Pancreas (tissue), 10 donors: ENCODE data around the gene GULP1. TPM values are rescaled to one million over a fixed set of nuclear protein-coding genes. Genes with fewer than 3 reads are reported as not detected.

ENCODE experiments used
- ATAC-seq, 4 donors: fragments of 200-7000 bp; cut with Tn5 transposase; one replicate each; pipeline versions ENCODE4 v1.8.0 to v1.9.1; 2020; ENCODE audit warnings: mild to moderate bottlenecking in 4 of 4, moderate library complexity in 4 of 4
- DNase-seq, 6 donors: peaks; one replicate each; pipeline ENCODE4 v3.0.0-alpha.2; 2020
- FAIRE-seq: peaks from 2 replicates; lab custom pipeline; 2012; peaks lifted over from hg19 to GRCh38; lab: Jason Lieb, UNC
- H3K27ac ChIP-seq, 4 donors: fragments of 200-600 bp; sonication (generic); 1 replicate in 3 of 4; 2 replicates in 1 of 4; pipeline versions ENCODE4 v1.5.0 to v1.8.0; 2020
- H3K27me3 ChIP-seq, 4 donors: fragments of 200-600 bp; one replicate each; pipeline ENCODE4 v1.8.0; 2021
- H3K36me3 ChIP-seq, 3 donors: fragments of 200-600 bp; sonication (generic) in 1 of 3; one replicate each; pipeline versions ENCODE4 v1.5.0 to v1.8.0; 2020 to 2021
- H3K4me1 ChIP-seq, 3 donors: fragments of 200-600 bp; one replicate each; pipeline ENCODE4 v1.8.0; 2021
- H3K4me3 ChIP-seq, 4 donors: fragments of 200-600 bp; sonication (generic) in 2 of 4; one replicate each; pipeline versions ENCODE4 v1.5.0 to v1.8.0; 2020 to 2021
- H3K9me3 ChIP-seq, 4 donors: fragments of 200-600 bp; one replicate each; pipeline ENCODE4 v1.8.0; 2021
- CTCF ChIP-seq, 4 donors: fragments of 200-600 bp; sonication (generic) in 3 of 4; IDR thresholded peaks; one replicate each; pipeline versions ENCODE4 v1.5.0 to v1.8.0; 2021; ENCODE audit warnings: antibody characterized with exemption in 4 of 4
- WGBS, 2 donors: extraction: QIAGEN DNeasy Blood & Tissue Kit; methylation state at CpG; one replicate each; pipeline ENCODE4 v1.1.7; 2013; 5-methylcytosine and 5-hydroxymethylcytosine counted together
- intact Hi-C, 3 donors: fragments of 100-400 bp; cut with DNase I; formaldehyde crosslinking; loops; one replicate each; pipeline versions ENCODE4 v1.11.1 to v1.14.2; 2022
- polyA plus RNA-seq, 2 donors: library from polyadenylated mRNA; stranded (reverse); fragments of 200-250 nt; gene quantifications; one replicate each; pipeline ENCODE4 v1.2.3, GENCODE V29; 2013
- total RNA-seq, 6 donors: library from RNA; stranded (reverse); fragmentation: NEBNext Ultra II Directional in 4 of 6; extraction: Animal tissue kit (Norgen Biotek cat#: 25700) in 4 of 6; gene quantifications; one replicate each; pipeline versions ENCODE4 v1.2.1 to v1.2.4, GENCODE V29; 2021 to 2023
- donor health status: healthy with polysubstance abuse.
- donor health status: DM: no; HTN: no; CAD: no; lungs with moderate emphysema.
- donor health status: DM: no; HTN: no; CAD: no.
- donor health status: control.
- donor health status: control.
- donor health status: Bipolar disorder and iron deficiency.
- donor health status: DM: yes; HTN: yes; CAD: no.
- donor health status: DM: no; HTN: no; CAD: no.
- donor health status: DM: no; HTN: no; CAD: no.
- donor health status: DM: yes; HTN: yes; CAD: no.

Gene GULP1
- total and polyA plus RNA-seq, 8 donors = 5.4 to 35.7 (median 17.5) TPM

- FAIRE-seq = no peak
- no peaks in the 10 kb centered on the region for H3K36me3 ChIP-seq
- intact Hi-C loops = no loop called here
- no peak for TF ChIP-seq CTCF (IDR thresholded peaks at IDR 0.05)
- WGBS, 2 donors = 27 to 31% methylated on average over 4 of the region's 4 CpGs
- H3K27ac ChIP-seq = peak overlapping the region in 1 of 4 donors; percentile 3
- H3K4me3 ChIP-seq = no peak overlapping the region
- H3K4me1 ChIP-seq = peaks cover 0 to 5% (median 0%) of the 10 kb centered on the region in 3 donors
- peak in 2 of 4 donors; percentile 31 to 54 for ATAC-seq
- H3K27me3 ChIP-seq = no peaks in the 10 kb centered on the region
- DNase-seq = no peak
- H3K9me3 ChIP-seq = no peaks in the 10 kb centered on the region
Measured at GRCh38 chr2:188623995-188624643, 332.4 kb downstream of the GULP1 start.

GRCh38 chr2:188627471-188627870 is 335.8 kb downstream of the GULP1 start:
- H3K4me3 ChIP-seq = no peak overlapping the region
- no peak overlapping the region for H3K27ac ChIP-seq
- no peaks in the 10 kb centered on the region for H3K27me3 ChIP-seq
- peaks cover 0 to 5% (median 0%) of the 10 kb centered on the region in 3 donors for H3K4me1 ChIP-seq
- TF ChIP-seq CTCF (IDR thresholded peaks at IDR 0.05) = no peak
- ATAC-seq (no peak), FAIRE-seq (no peak), DNase-seq (no peak)
- no peaks in the 10 kb centered on the region for H3K36me3 ChIP-seq
- intact Hi-C loops = no loop called here
- H3K9me3 ChIP-seq = no peaks in the 10 kb centered on the region
- 75 to 81% methylated on average over 3 of the region's 3 CpGs for WGBS, 2 donors

- intact Hi-C loops = no loop called here
- ATAC-seq = peak in 3 of 4 donors; percentile 24 to 61 (median 29)
- H3K4me1 ChIP-seq = no peaks in the 10 kb centered on the region
- TF ChIP-seq CTCF (IDR thresholded peaks at IDR 0.05) = no peak
- H3K9me3 ChIP-seq = no peaks in the 10 kb centered on the region
- whole genome bisulfite sequencing, 2 donors = 84 to 96% methylated on average over 4 of the region's 4 CpGs
- H3K36me3 ChIP-seq = no peaks in the 10 kb centered on the region
- H3K4me3 ChIP-seq = no peak overlapping the region
- H3K27ac ChIP-seq = no peak overlapping the region
- no peak for DNase-seq
- no peak for FAIRE-seq
- H3K27me3 ChIP-seq = no peaks in the 10 kb centered on the region
Measured at GRCh38 chr2:188628989-188629752, 337.5 kb downstream of the GULP1 start.

GRCh38 chr2:188629753-188630527 is 338.3 kb downstream of the GULP1 start:
- no peaks in the 10 kb centered on the region for H3K27me3 ChIP-seq
- ATAC-seq = peak in 3 of 4 donors; percentile 27 to 45 (median 44)
- no peak for DNase-seq
- no peak overlapping the region for H3K27ac ChIP-seq
- no peaks in the 10 kb centered on the region for H3K4me1 ChIP-seq
- H3K36me3 ChIP-seq = no peaks in the 10 kb centered on the region
- no peak for FAIRE-seq
- TF ChIP-seq CTCF (IDR thresholded peaks at IDR 0.05) = no peak
- no peak overlapping the region for H3K4me3 ChIP-seq
- H3K9me3 ChIP-seq = no peaks in the 10 kb centered on the region
- intact Hi-C loops = no loop called here
